Measurements from ENCODE around the gene ADCY5. TPM values are rescaled to one million over a fixed set of nuclear protein-coding genes. Genes with fewer than 3 reads are reported as not detected.

ADCY5 gene
- total RNA-seq, 4 donors from 2014 or later, result 14.0 to 86.8 (median 41.5) TPM

GRCh38 chr3:123332124-123332641 is 116.7 kb downstream of the ADCY5 start:
- no peak for TF ChIP-seq CTCF (IDR thresholded peaks at IDR 0.05)
- no peak for DNase-seq (ENCODE audit: low spot score)
- no peak for ATAC-seq (ENCODE audit: low FRiP score)

DNA sequence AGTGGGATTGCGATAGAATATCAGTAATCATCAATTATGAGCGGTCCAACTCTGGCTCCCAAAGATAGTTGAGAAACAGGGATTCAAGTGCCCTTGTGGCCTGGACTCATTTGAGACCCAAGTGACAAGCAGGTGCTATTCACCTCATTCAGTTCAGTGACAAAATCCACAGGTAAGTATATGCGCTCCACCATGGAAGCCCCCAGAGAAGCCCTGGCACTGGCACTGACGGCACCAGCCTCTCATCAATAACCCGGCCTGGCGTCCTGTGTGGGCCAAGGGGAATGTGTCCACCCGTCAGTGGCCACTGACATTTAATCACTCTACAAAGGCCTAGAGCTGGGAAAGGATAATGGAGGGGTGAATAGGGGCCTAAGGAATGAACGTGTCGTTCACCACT is 117.2 kb downstream of the ADCY5 start:
- no peak for DNase-seq (ENCODE audit: low spot score)

DNA sequence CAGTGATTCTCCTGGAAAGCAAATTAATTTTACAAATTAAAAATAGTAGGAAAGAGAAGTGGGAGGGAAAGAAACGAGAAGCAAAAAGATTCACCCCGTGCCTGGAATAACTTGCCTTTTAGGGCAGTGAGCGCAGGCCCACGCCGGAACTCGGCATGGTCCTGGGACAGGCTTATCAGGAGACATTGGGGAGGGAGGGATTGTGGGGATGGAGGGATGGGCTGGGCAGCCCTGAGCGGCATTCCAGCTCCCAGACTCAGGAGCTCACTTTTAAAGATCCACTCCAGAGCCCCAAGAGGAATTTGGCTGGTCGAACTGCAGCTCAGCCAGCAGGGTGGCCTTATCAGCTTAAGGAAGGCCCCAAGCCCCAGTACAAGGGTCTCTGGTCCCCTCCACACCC is 117.9 kb downstream of the ADCY5 start:
- ATAC-seq (ENCODE audit: low FRiP score) (no peak), DNase-seq (ENCODE audit: low spot score) (no peak)
- no peak for TF ChIP-seq CTCF (IDR thresholded peaks at IDR 0.05)

More for the DNA sequence above, 117.2 kb downstream of the ADCY5 start:
- no peak for TF ChIP-seq CTCF (IDR thresholded peaks at IDR 0.05)
- no peak for ATAC-seq (ENCODE audit: low FRiP score)

DNA sequence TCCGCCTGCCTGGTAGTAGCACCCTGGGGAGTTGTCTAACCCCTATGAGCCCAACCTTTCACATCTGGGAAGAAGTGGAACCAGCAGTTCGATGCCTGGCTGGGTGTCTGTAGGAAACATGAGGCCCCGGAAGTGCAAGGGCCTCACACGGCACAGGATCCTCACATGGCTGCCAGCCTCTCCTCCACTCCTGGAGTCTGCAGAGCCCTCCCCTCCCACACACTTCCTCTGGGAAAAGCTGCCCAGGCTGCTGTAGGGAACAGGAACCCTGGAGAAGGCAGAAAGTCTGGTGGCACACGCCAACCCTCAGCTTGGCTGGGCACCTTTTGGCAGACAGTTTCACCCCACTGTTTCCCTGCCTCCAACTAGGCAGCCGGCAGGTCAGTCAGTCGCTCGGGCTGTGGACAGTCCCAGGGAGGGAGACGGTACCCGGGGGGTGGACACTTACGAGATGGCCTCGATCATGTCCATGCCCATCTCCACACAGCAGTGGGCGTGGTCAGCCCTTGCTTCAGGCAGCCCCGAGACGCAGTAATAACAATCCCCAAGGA is 118.4 kb downstream of the ADCY5 start:
- no peak for TF ChIP-seq CTCF (IDR thresholded peaks at IDR 0.05)
- DNase-seq (ENCODE audit: low spot score) (no peak), ATAC-seq (ENCODE audit: low FRiP score) (no peak)

GRCh38 chr3:123329636-123330340 is 119.1 kb downstream of the ADCY5 start:
- ATAC-seq (ENCODE audit: low FRiP score) (no peak), DNase-seq (ENCODE audit: low spot score) (no peak)
- TF ChIP-seq CTCF (IDR thresholded peaks at IDR 0.05), result no peak

DNA sequence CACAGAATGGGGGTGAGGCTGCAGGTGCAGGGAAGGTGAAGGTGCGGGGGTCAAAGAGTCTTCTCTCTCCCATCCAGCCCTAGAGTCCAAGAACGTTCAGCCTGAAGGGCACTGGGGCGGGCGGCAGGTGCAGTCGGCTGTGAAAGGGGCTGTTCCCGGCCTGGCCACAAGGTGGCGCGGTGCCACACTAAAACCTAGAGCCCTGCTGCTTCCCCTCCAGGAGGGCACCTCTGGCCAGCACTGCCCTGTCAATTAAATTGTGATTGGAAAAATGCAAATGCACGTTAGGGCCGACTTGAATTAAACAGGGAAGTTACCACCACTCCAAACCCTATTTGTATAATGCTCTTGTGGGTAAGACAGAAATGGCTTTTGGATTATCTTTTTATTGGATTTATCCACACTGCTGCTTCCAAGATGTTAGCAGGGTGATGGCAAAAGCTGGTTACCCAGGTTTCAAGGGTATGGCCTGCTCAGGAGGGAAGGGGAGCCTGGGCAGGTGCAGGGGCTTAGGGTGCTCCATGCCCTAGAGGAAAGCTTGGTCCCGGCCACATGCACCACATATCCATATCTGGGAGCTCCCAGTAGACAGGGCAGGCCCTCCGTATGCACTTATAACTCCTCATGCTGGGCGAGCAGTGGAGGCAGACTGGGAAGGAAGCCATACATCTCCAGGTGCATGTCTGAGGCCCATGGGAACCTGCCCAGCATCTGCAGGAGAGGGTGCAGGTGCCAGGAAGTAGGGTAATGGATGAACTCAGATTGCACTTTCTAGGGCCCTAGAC is 119.8 kb downstream of the ADCY5 start:
- ATAC-seq (ENCODE audit: low FRiP score) (peak; percentile 50), DNase-seq (ENCODE audit: low spot score) (peak; percentile 90)
- TF ChIP-seq CTCF (IDR thresholded peaks at IDR 0.05), result peak in 2 of 3 donors; percentile 69 to 74
